Panc1 (cell line): ENCODE results near the gene PATE2. TPM values are rescaled to one million over a fixed set of nuclear protein-coding genes. Genes with fewer than 3 reads are reported as not detected.

Source experiments
- ATAC-seq: fragments of 200-7000 bp; cut with Tn5 transposase; 2 replicates; pipeline ENCODE4 v1.9.1; 2020; ENCODE audit warnings: mild to moderate bottlenecking, moderate library complexity
- Bru-seq: library from RNA; stranded (reverse); fragments of 400-500 nt; gene quantifications from one replicate; lab custom pipeline; 2021; lab: Mats Ljungman, UMichigan
- BruChase-seq, 2 experiments: library from RNA; stranded (reverse); fragments of 400-500 nt; gene quantifications; one replicate each; lab custom pipeline; 2021; lab: Mats Ljungman, UMichigan
- BruUV-seq: library from RNA; stranded (reverse); fragments of 400-500 nt; replicated peaks from 2 replicates; lab custom pipeline; 2021; lab: Mats Ljungman, UMichigan
- CTCF ChIA-PET: fragments of 300-600 bp; sonication (Branson Sonifier 250); formaldehyde crosslinking; loops from one replicate; lab custom pipeline; 2022; ENCODE audit warnings: antibody characterized with exemption; lab: Charles Lee
- POLR2A ChIA-PET: fragments of 300-600 bp; sonication (Branson Sonifier 250); formaldehyde crosslinking; loops from one replicate; lab custom pipeline; 2022; ENCODE audit warnings: antibody characterized with exemption; lab: Charles Lee
- DNase-seq: peaks from one replicate; pipeline ENCODE4 v3.0.0-alpha.2; 2010; ENCODE audit warnings: low read depth, low spot score
- H3K27ac ChIP-seq: 2 replicates; pipeline ENCODE4 v1.5.1; 2011; ENCODE audit warnings: mild to moderate bottlenecking, low read length, inconsistent platforms
- H3K27me3 ChIP-seq: fragments of 200-500 bp; sonication (Bioruptor generic); 2 replicates; pipeline ENCODE4 v1.6.0; 2014; ENCODE audit warnings: low read length, inconsistent platforms; ENCODE audit not compliant: control insufficient read depth, insufficient read depth
- H3K36me3 ChIP-seq: fragments of 200-500 bp; sonication (Bioruptor generic); 2 replicates; pipeline ENCODE4 v1.5.1; 2014; ENCODE audit warnings: inconsistent platforms, mild to moderate bottlenecking, low read length, moderate library complexity; ENCODE audit not compliant: control insufficient read depth, insufficient read depth
- H3K4me1 ChIP-seq: 2 replicates; pipeline ENCODE4 v1.5.1; 2011; ENCODE audit warnings: inconsistent platforms, mild to moderate bottlenecking, low read length, moderate library complexity; ENCODE audit not compliant: control insufficient read depth, insufficient read depth
- H3K4me3 ChIP-seq, 2 experiments: 2 replicates each; pipeline ENCODE4 v1.5.1; 2011 to 2012; ENCODE audit warnings: low read depth in 2 of 2, low read length in 2 of 2, mild to moderate bottlenecking in 2 of 2, inconsistent platforms in 1 of 2, moderate library complexity in 1 of 2
- H3K9me3 ChIP-seq: fragments of 200-500 bp; sonication (Bioruptor generic); 2 replicates; pipeline ENCODE4 v1.5.1; 2014; ENCODE audit warnings: low read depth, mild to moderate bottlenecking, inconsistent platforms, low read length, moderate library complexity; ENCODE audit not compliant: control insufficient read depth, insufficient read depth
- POLR2AphosphoS5 ChIP-seq: IDR thresholded peaks from 2 replicates; pipeline ENCODE4 v1.6.1; 2012; ENCODE audit warnings: mild to moderate bottlenecking, low read depth, low read length, moderate library complexity
- SIN3A ChIP-seq: IDR thresholded peaks from 2 replicates; pipeline ENCODE4 v1.6.1; 2012; ENCODE audit warnings: low read depth, mild to moderate bottlenecking, low read length, moderate library complexity, borderline replicate concordance; ENCODE audit not compliant: insufficient read depth
- TCF7L2 ChIP-seq: IDR thresholded peaks from 2 replicates; pipeline ENCODE4 v1.6.1; 2011; ENCODE audit warnings: mild to moderate bottlenecking, low read depth, low read length, inconsistent platforms
- in situ Hi-C: cut with HindIII; loops from 2 replicates; pipeline ENCODE4 v1.10.0; 2016; ENCODE audit warnings: low sequenced_read_pairs, low pct_unique_long_range_greater_than_20kb
- intact Hi-C: fragments of 100-400 bp; cut with micrococcal nuclease; formaldehyde crosslinking; loops from one replicate; pipeline ENCODE4 v1.10.0; 2022; ENCODE audit not compliant: unreplicated experiment
- long read RNA-seq: library from polyadenylated mRNA; unstranded; transcript quantifications from one replicate; pipeline ENCODE4 v2.0.0, GENCODE V29; 2021; ENCODE audit not compliant: unreplicated experiment
- polyA plus RNA-seq: library from polyadenylated mRNA; unstranded; fragments of >200 nt; gene quantifications from one replicate; pipeline ENCODE4 v1.2.1, GENCODE V29; 2012; ENCODE audit warnings: missing spikeins; ENCODE audit not compliant: insufficient read length
- total RNA-seq: library from RNA; stranded (reverse); gene quantifications from one replicate; pipeline ENCODE4 v1.2.1, GENCODE V29; 2021; ENCODE audit not compliant: unreplicated experiment
- TF ChIP-seq, protein P1 (sequence below), 2 experiments: IDR thresholded peaks; 2 replicates each; pipeline ENCODE4 v1.6.1; 2011 to 2012; ENCODE audit warnings: low read depth in 2 of 2, control low read depth in 1 of 2, low read length in 1 of 2, mild to moderate bottlenecking in 1 of 2, moderate library complexity in 1 of 2; ENCODE audit not compliant: insufficient read depth in 1 of 2
- TF ChIP-seq, protein P2 (sequence below): fragments of 450-650 bp; IDR thresholded peaks from 2 replicates; pipeline ENCODE4 v1.5.1; 2017; ENCODE audit warnings: mild to moderate bottlenecking

PATE2 gene
- total RNA-seq: 0.18 TPM
- not detected for polyA plus RNA-seq
- Bru-seq, nascent RNA: percentile 49 among the genes with signal in this experiment
- BruChase-seq, experiment 1, labeled RNA remaining after a 2-hour chase: percentile 62 among the genes with signal in this experiment
- BruChase-seq, experiment 2, labeled RNA remaining after a 6-hour chase: percentile 46 among the genes with signal in this experiment
- long read RNA-seq: 0 reads

DNA sequence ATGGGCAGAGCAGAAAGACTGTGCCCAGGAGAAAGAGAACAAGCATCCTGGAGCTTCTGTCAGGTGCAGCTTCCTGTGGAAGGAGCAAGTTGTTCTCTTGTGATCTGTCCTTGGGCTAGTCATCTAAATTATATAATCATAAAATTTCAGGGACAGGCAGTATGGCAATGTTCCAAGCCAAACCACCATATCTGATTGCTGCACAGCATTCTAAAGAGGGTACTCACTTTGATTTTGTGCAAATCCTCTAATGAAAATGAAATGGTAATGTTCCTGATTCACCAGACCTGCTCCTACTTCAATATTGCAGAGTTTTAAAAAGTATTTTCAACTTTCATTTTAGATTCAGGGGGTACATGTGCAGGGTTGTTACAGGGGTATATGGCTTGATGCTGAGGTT lies at the start of gene PATE2:
Gene PATE2, minus strand, starts transcription at position 101 of the 400 bp plus-strand sequence. Its CDS starts 55 bp downstream, at position 46.
- DNase-seq: no peak
- H3K27ac ChIP-seq: no peak within 1 kb of the TSS

DNA sequence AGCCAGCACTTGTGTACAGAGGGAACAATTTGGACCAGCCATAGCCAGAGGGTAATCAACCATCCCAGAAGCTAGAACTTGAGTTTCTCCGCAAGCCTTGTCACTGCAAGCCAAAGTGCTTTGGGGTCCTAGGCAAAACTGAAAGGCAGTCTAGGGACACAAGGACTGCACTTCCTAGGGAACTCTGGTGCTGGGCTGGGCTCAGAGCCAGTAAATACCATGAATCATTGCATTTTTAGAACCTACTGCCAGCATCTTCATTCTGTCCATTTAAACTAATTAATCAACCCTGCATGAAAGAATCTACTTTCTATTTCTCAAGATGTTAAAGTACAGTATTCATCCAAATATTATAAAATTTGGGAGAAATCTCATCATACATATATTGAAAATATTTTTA lies 29.3 kb upstream of the PATE2 start:
- in situ Hi-C loops: no loop called here
- no peaks in the 10 kb centered on the region for H3K27me3 ChIP-seq
- TF ChIP-seq, protein P1, sequence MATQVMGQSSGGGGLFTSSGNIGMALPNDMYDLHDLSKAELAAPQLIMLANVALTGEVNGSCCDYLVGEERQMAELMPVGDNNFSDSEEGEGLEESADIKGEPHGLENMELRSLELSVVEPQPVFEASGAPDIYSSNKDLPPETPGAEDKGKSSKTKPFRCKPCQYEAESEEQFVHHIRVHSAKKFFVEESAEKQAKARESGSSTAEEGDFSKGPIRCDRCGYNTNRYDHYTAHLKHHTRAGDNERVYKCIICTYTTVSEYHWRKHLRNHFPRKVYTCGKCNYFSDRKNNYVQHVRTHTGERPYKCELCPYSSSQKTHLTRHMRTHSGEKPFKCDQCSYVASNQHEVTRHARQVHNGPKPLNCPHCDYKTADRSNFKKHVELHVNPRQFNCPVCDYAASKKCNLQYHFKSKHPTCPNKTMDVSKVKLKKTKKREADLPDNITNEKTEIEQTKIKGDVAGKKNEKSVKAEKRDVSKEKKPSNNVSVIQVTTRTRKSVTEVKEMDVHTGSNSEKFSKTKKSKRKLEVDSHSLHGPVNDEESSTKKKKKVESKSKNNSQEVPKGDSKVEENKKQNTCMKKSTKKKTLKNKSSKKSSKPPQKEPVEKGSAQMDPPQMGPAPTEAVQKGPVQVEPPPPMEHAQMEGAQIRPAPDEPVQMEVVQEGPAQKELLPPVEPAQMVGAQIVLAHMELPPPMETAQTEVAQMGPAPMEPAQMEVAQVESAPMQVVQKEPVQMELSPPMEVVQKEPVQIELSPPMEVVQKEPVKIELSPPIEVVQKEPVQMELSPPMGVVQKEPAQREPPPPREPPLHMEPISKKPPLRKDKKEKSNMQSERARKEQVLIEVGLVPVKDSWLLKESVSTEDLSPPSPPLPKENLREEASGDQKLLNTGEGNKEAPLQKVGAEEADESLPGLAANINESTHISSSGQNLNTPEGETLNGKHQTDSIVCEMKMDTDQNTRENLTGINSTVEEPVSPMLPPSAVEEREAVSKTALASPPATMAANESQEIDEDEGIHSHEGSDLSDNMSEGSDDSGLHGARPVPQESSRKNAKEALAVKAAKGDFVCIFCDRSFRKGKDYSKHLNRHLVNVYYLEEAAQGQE (IDR thresholded peaks at IDR 0.05; ENCODE audit: insufficient read depth in 1 of 2, low read depth in 2 of 2, low read length in 1 of 2): no peak
- TF ChIP-seq, protein P2, sequence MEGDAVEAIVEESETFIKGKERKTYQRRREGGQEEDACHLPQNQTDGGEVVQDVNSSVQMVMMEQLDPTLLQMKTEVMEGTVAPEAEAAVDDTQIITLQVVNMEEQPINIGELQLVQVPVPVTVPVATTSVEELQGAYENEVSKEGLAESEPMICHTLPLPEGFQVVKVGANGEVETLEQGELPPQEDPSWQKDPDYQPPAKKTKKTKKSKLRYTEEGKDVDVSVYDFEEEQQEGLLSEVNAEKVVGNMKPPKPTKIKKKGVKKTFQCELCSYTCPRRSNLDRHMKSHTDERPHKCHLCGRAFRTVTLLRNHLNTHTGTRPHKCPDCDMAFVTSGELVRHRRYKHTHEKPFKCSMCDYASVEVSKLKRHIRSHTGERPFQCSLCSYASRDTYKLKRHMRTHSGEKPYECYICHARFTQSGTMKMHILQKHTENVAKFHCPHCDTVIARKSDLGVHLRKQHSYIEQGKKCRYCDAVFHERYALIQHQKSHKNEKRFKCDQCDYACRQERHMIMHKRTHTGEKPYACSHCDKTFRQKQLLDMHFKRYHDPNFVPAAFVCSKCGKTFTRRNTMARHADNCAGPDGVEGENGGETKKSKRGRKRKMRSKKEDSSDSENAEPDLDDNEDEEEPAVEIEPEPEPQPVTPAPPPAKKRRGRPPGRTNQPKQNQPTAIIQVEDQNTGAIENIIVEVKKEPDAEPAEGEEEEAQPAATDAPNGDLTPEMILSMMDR: no peak
- TF ChIP-seq TCF7L2 (no peak), POLR2AphosphoS5 (no peak), SIN3A (no peak)
- H3K36me3 ChIP-seq: no peaks in the 10 kb centered on the region
- no peak overlapping the region for H3K27ac ChIP-seq
- DNase-seq (no peak), ATAC-seq (no peak; the same call in 1 of the 2 replicates)
- BruUV-seq: no TSS peak
- intact Hi-C loops: no loop called here
- POLR2A ChIA-PET: no interaction called here
- CTCF ChIA-PET: no interaction called here
- H3K4me1 ChIP-seq: no peaks in the 10 kb centered on the region
- H3K9me3 ChIP-seq: peaks cover 14% of the 10 kb centered on the region; the same call in 1 of the 2 replicates
- H3K4me3 ChIP-seq: no peak overlapping the region

More for the DNA sequence above, at the start of gene PATE2:
- ChIA-PET CTCF (no interaction called here), POLR2A (no interaction called here)
- Histone ChIP-seq H3K4me3 (no peak within 1 kb of the TSS), H3K36me3 (no peaks in the 10 kb centered on the region), H3K9me3 (no peaks in the 10 kb centered on the region), H3K4me1 (no peaks in the 10 kb centered on the region), H3K27me3 (no peaks in the 10 kb centered on the region)
- no TSS peak for BruUV-seq
- TF ChIP-seq POLR2AphosphoS5: no peak
- TF ChIP-seq, protein P2: no peak
- TF ChIP-seq, protein P1 (IDR thresholded peaks at IDR 0.05; ENCODE audit: insufficient read depth in 1 of 2, low read depth in 2 of 2, low read length in 1 of 2): no peak
- no peak for TF ChIP-seq SIN3A
- no peak for TF ChIP-seq TCF7L2
- in situ Hi-C loops (no loop called here), intact Hi-C loops (no loop called here)
- no peak for ATAC-seq
